Esophagus muscularis mucosa (tissue), 4 donors: ENCODE data around the gene DOCK4. TPM values are rescaled to one million over a fixed set of nuclear protein-coding genes. Genes with fewer than 3 reads are reported as not detected.

Source experiments
- DNase-seq: peaks from one replicate; pipeline ENCODE4 v3.0.0-alpha.2; 2017; ENCODE audit errors: extremely low spot score
- H3K27ac ChIP-seq, 4 donors: fragments of 200-600 bp; sonication (generic); replicated peaks in 1 of 4; 1 replicate in 3 of 4; 2 replicates in 1 of 4; pipeline ENCODE4 v1.5.1; 2016 to 2019; ENCODE audit warnings: mild to moderate bottlenecking in 1 of 4
- H3K27me3 ChIP-seq, 4 donors: fragments of 200-600 bp; sonication (generic); one replicate each; pipeline versions ENCODE4 v1.5.1 to v1.6.0; 2016 to 2019
- H3K36me3 ChIP-seq, 4 donors: fragments of 200-600 bp; sonication (generic); one replicate each; pipeline ENCODE4 v1.5.1; 2016 to 2019
- H3K4me1 ChIP-seq, 4 donors: fragments of 200-600 bp; sonication (generic); one replicate each; pipeline ENCODE4 v1.5.1; 2016 to 2019
- H3K4me3 ChIP-seq, 4 donors: fragments of 200-600 bp; sonication (generic); 1 replicate in 2 of 4; 2 replicates in 2 of 4; pipeline ENCODE4 v1.5.1; 2016 to 2019; ENCODE audit warnings: mild to moderate bottlenecking in 4 of 4, moderate library complexity in 1 of 4
- H3K9me3 ChIP-seq, 4 donors: fragments of 200-600 bp; sonication (generic); 1 replicate in 3 of 4; 2 replicates in 1 of 4; pipeline ENCODE4 v1.5.1; 2016 to 2019
- CTCF ChIP-seq, 3 experiments: fragments of 200-600 bp in 2 of 3; fragments of 450-650 bp in 1 of 3; sonication (generic) in 2 of 3; IDR thresholded peaks; one replicate each; pipeline ENCODE4 v1.5.1; 2017 to 2019; ENCODE audit warnings: antibody characterized with exemption in 3 of 3, mild to moderate bottlenecking in 2 of 3, moderate library complexity in 1 of 3
- EP300 ChIP-seq: sonication (generic); formaldehyde crosslinking; IDR thresholded peaks from one replicate; pipeline ENCODE4 v1.6.1; 2017; ENCODE audit warnings: antibody characterized with exemption
- POLR2A ChIP-seq: fragments of 450-650 bp; IDR thresholded peaks from one replicate; pipeline ENCODE4 v1.6.1; 2017; ENCODE audit warnings: antibody characterized with exemption, moderate library complexity, mild to moderate bottlenecking, low read depth
- POLR2AphosphoS5 ChIP-seq, 2 donors: sonication (generic); formaldehyde crosslinking; IDR thresholded peaks; one replicate each; pipeline ENCODE4 v1.6.1; 2017; ENCODE audit warnings: antibody characterized with exemption in 2 of 2
- WGBS: methylation state at CpG from one replicate; pipeline ENCODE4 v1.1.5; 2018; 5-methylcytosine and 5-hydroxymethylcytosine counted together
- intact Hi-C: fragments of 100-400 bp; cut with DNase I; formaldehyde crosslinking; loops from one replicate; pipeline ENCODE4 v1.15.1; 2023
- total RNA-seq, 4 donors: library from RNA; depleted of rRNA; stranded (reverse); fragments of >200 nt; gene quantifications; one replicate each; pipeline versions ENCODE4 v1.1.0 to v1.2.1, GENCODE V29; 2016

Gene DOCK4
- total RNA-seq, 4 donors from 2014 or later = 14.0 to 25.3 (median 18.8) TPM

- Histone ChIP-seq H3K4me3 (no peak overlapping the region), H3K36me3 (no peaks in the 10 kb centered on the region), H3K27me3 (no peaks in the 10 kb centered on the region), H3K27ac (no peak overlapping the region), H3K9me3 (no peaks in the 10 kb centered on the region), H3K4me1 (peaks cover 0 to 12% (median under 1%) of the 10 kb centered on the region in 4 donors)
- intact Hi-C loops = no loop called here
- 89% methylated on average over 9 of the region's 9 CpGs for WGBS
- TF ChIP-seq POLR2A = no peak
- TF ChIP-seq EP300 = no peak
- TF ChIP-seq POLR2AphosphoS5 (IDR thresholded peaks at IDR 0.05) = no peak
- no peak for TF ChIP-seq CTCF (IDR thresholded peaks at IDR 0.05)
- DNase-seq = no peak
Measured at GRCh38 chr7:112118581-112119566, 87.3 kb downstream of the DOCK4 start.

- no peak for TF ChIP-seq POLR2A
- no peak for TF ChIP-seq CTCF (IDR thresholded peaks at IDR 0.05)
- no peak for TF ChIP-seq EP300
- no peak for TF ChIP-seq POLR2AphosphoS5 (IDR thresholded peaks at IDR 0.05)
Measured at GRCh38 chr7:112116894-112117293, 89.3 kb downstream of the DOCK4 start.

GRCh38 chr7:112116358-112116757 is 89.8 kb downstream of the DOCK4 start:
- DNase-seq = no peak
- Histone ChIP-seq H3K4me3 (no peak overlapping the region), H3K27me3 (no peaks in the 10 kb centered on the region), H3K4me1 (peaks cover 6 to 23% (median 17%) of the 10 kb centered on the region in 4 donors), H3K9me3 (no peaks in the 10 kb centered on the region), H3K27ac (no peak overlapping the region), H3K36me3 (no peaks in the 10 kb centered on the region)
- no peak for TF ChIP-seq POLR2AphosphoS5 (IDR thresholded peaks at IDR 0.05)
- TF ChIP-seq CTCF (IDR thresholded peaks at IDR 0.05) = no peak
- TF ChIP-seq EP300 = no peak
- no peak for TF ChIP-seq POLR2A
- intact Hi-C loops = no loop called here
- WGBS = 96% methylated on average over 2 of the region's 2 CpGs

More at GRCh38 chr7:112116894-112117293, 89.3 kb downstream of the DOCK4 start:
- DNase-seq = no peak
- Histone ChIP-seq H3K36me3 (no peaks in the 10 kb centered on the region), H3K4me1 (peaks cover 6 to 21% (median 17%) of the 10 kb centered on the region in 4 donors), H3K4me3 (no peak overlapping the region), H3K27ac (no peak overlapping the region), H3K27me3 (no peaks in the 10 kb centered on the region), H3K9me3 (no peaks in the 10 kb centered on the region)
- 96% methylated on average over 1 of the region's 1 CpG for WGBS
- intact Hi-C loops = no loop called here

GRCh38 chr7:112115880-112116279 is 90.3 kb downstream of the DOCK4 start:
- Histone ChIP-seq H3K4me3 (no peak overlapping the region), H3K4me1 (peaks cover 6 to 23% (median 17%) of the 10 kb centered on the region in 4 donors), H3K36me3 (no peaks in the 10 kb centered on the region), H3K9me3 (no peaks in the 10 kb centered on the region), H3K27ac (no peak overlapping the region), H3K27me3 (no peaks in the 10 kb centered on the region)
- no peak for TF ChIP-seq CTCF (IDR thresholded peaks at IDR 0.05)
- no peak for TF ChIP-seq POLR2AphosphoS5 (IDR thresholded peaks at IDR 0.05)
- TF ChIP-seq EP300 = no peak
- TF ChIP-seq POLR2A = no peak
- WGBS = 88% methylated on average over 1 of the region's 1 CpG
- no peak for DNase-seq
- intact Hi-C loops = no loop called here
